ENCODE measurements around the gene CCDC177. TPM values are rescaled to one million over a fixed set of nuclear protein-coding genes. Genes with fewer than 3 reads are reported as not detected.

Gene CCDC177
- not detected in 2 replicates for total RNA-seq (2014; rRNA removed; shearing (Covaris generic))

GRCh38 chr14:69574263-69574953, at the start of gene CCDC177:
Gene CCDC177, minus strand, starts transcription at chr14:69574871. Its CDS starts 1,249 bp downstream, at chr14:69573622.

DNA sequence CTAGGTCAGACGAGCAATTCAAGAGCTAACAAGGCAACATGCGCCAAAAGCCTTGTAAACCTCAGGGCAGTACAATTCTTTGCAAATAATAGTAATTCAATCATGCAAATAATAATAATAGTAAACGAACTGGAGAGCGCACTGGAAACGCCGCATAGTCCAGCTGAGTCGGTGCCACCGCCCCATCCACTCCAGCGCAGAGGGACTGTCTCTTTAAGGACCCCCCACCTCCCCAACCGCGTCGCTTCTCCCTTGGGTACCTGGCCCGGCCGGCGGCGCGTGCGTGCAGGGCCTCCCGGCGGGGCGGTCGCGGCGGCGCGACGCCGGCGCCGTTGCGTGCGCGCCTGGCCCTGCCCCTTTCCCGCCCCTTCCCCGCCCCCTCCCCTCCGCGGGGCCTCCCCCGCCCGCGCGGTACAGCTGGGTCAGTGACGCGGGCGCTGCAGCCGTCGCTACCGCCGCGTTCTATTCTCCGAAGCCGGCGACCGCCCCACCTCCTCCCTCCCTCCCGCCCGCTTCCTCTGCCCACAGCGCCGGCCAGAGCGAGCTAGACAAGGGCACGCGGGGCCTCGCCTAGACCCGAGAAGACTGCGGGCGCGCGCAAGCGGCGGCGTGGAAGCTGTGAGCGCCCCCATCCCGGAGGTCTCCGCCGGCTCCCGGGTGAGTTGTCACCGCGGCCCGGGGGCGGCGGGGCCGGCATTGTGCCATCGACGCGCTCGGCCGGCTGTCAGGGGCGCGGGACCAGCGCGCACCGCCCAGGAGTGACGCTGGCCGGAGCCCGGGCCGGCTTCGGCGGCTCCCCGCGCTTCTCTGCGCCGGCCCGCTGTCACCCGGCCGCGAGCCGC, 36.7 kb upstream of the CCDC177 start, which contains the start of gene SUSD6:
SUSD6 (plus strand) TSS at position 425 of the 842 bp plus-strand sequence. CDS start 46,997 bp downstream, outside the sequence.

Other genes with a start within 250 kb of the CCDC177 start
- gene ERH, start 176.6 kb downstream of the CCDC177 start, total RNA-seq (2014; rRNA removed; shearing (Covaris generic)) = 84.7 and 99.1 TPM in 2 replicates
- gene SLC39A9, start 176.2 kb downstream of the CCDC177 start, total RNA-seq (2014; rRNA removed; shearing (Covaris generic)) = 41.3 and 44.8 TPM in 2 replicates
- 0.05 TPM in 1 of 2 replicates, not detected in the other for gene PLEKHD1, start 90.1 kb downstream of the CCDC177 start, total RNA-seq (2014; rRNA removed; shearing (Covaris generic))
- 2.4 and 2.8 TPM in 2 replicates for gene SUSD6, start 36.7 kb upstream of the CCDC177 start, total RNA-seq (2014; rRNA removed; shearing (Covaris generic))
- 186 and 202 TPM in 2 replicates for gene SRSF5, start 192.3 kb upstream of the CCDC177 start, total RNA-seq (2014; rRNA removed; shearing (Covaris generic))
- gene SLC10A1, start 222.4 kb upstream of the CCDC177 start, total RNA-seq (2014; rRNA removed; shearing (Covaris generic)) = not detected in 2 replicates